ENCODE data around the gene TMEM187. TPM values are rescaled to one million over a fixed set of nuclear protein-coding genes. Genes with fewer than 3 reads are reported as not detected.

TMEM187 gene
- total and polyA plus RNA-seq, 10 of the 15 experiments (the other 5 are each of a cell fraction or from before 2014, with no cell fraction given) = 0.45 to 8.5 (median 4.1) TPM

GRCh38 chrX:154016366-154017076 lies 44.0 kb downstream of the TMEM187 start:
- no peaks in the 10 kb centered on the region for H3K27me3 ChIP-seq (replicated peaks in 1 of 2; ENCODE audit: control insufficient read depth in 2 of 2, insufficient read depth in 2 of 2, low read length in 1 of 2)
- ChIA-PET RAD21 (ENCODE audit: unreplicated experiment) (no interaction called here), CTCF (no interaction called here), POLR2A (no interaction called here), SMC1A (ENCODE audit: uncharacterized antibody, unreplicated experiment) (no interaction called here)
- FAIRE-seq = no peak
- no peak overlapping the region for H3K27ac ChIP-seq (ENCODE audit: control insufficient read depth, insufficient read depth)
- intact Hi-C loops (cut with micrococcal nuclease; ENCODE audit: unreplicated experiment) = no loop called here
- DNase-seq (ENCODE audit: low read depth, low spot score) = no peak
- no peak overlapping the region for H3K9ac ChIP-seq (ENCODE audit: control insufficient read depth, insufficient read depth, low read length)
- H2AFZ ChIP-seq (ENCODE audit: control insufficient read depth, low read depth, low read length) = no peak overlapping the region
- in situ Hi-C loops (cut with MboI) = no loop called here
- H3K36me3 ChIP-seq (ENCODE audit: control insufficient read depth in 2 of 2, insufficient read depth in 2 of 2, low read length in 1 of 2) = peaks cover 0 to 5% of the 10 kb centered on the region in 2 experiments; a peak in 3 of 4 replicates
- BruUV-seq (replicated peaks) = no TSS peak
- WGBS (ENCODE audit: insufficient coverage, insufficient replicate concordance, low lambda C conversion rate, missing lambda C conversion rate) = 65% methylated on average over 22 of the region's 24 CpGs
- peaks cover 14% of the 10 kb centered on the region for H3K4me1 ChIP-seq (ENCODE audit: control insufficient read depth, insufficient read depth, low read length)
- no peaks in the 10 kb centered on the region for H4K20me1 ChIP-seq (ENCODE audit: control insufficient read depth, insufficient read depth)
- H3K4me2 ChIP-seq (ENCODE audit: control insufficient read depth, insufficient read depth) = peak overlapping the region; percentile 48; the same call in 1 of the 2 replicates
- peaks cover 41% of the 10 kb centered on the region for H3K79me2 ChIP-seq (ENCODE audit: control insufficient read depth, insufficient read depth, low read length)
- H3K4me3 ChIP-seq = no peak overlapping the region
- no peak for ATAC-seq
- no peaks in the 10 kb centered on the region for H3K9me3 ChIP-seq (replicated peaks; ENCODE audit: control insufficient read depth, insufficient read depth, low read length)
- TF ChIP-seq ATF3 (IDR thresholded peaks at IDR 0.05; ENCODE audit: borderline replicate concordance, extremely low read depth, low read depth, low read length) (no peak), LARP7 (IDR thresholded peaks at IDR 0.05) (no peak), IKZF1 (conservative IDR thresholded peaks at IDR 0.05) (no peak), IRF5 (IDR thresholded peaks at IDR 0.05; ENCODE audit: borderline replicate concordance) (no peak), ZNF274 (IDR thresholded peaks at IDR 0.05; ENCODE audit: insufficient read depth, insufficient read length) (no peak), PML (IDR thresholded peaks at IDR 0.05; ENCODE audit: low read length) (no peak), MYB (IDR thresholded peaks at IDR 0.05; ENCODE audit: borderline replicate concordance, low read depth, low read length) (no peak), HDAC6 (IDR thresholded peaks at IDR 0.05; ENCODE audit: unreplicated experiment) (no peak), TBL1XR1 (IDR thresholded peaks at IDR 0.05; ENCODE audit: low read depth, low read length) (no peak), ZBED1 (IDR thresholded peaks at IDR 0.05; ENCODE audit: borderline replicate concordance) (no peak), PRDM15 (CRISPR knock-in tag; IDR thresholded peaks at IDR 0.05) (no peak), ZBTB11 (CRISPR knock-in tag; IDR thresholded peaks at IDR 0.05) (no peak), BCL3 (IDR thresholded peaks at IDR 0.05; ENCODE audit: borderline replicate concordance, insufficient read depth, low read depth, low read length, poor library complexity, severe bottlenecking) (no peak)

Data from GM12878 (cell line).